ENCODE results near the gene NID2.
A peak's percentile ranks its signal among the peaks of the same experiment; 100 is the strongest.

NID2 gene

GRCh38 chr14:52052288-52052943 lies 16.4 kb downstream of the NID2 start:
- no peak for DNase-seq (ENCODE audit: low read depth in 3 of 3)

- DNase-seq (ENCODE audit: low read depth in 3 of 3): no peak
Measured at GRCh38 chr14:52051871-52052270, 17.0 kb downstream of the NID2 start.

- no peak for DNase-seq (ENCODE audit: low read depth in 3 of 3)
Measured at GRCh38 chr14:52051251-52051650, 17.6 kb downstream of the NID2 start.

- no peak for DNase-seq (ENCODE audit: low read depth in 3 of 3)
Measured at GRCh38 chr14:52049721-52050588, 18.9 kb downstream of the NID2 start.

- no peak for DNase-seq (ENCODE audit: low read depth in 3 of 3)
Measured at GRCh38 chr14:52049271-52049670, 19.6 kb downstream of the NID2 start.

GRCh38 chr14:52048641-52049204 lies 20.1 kb downstream of the NID2 start:
- DNase-seq (ENCODE audit: low read depth in 3 of 3): no peak

- DNase-seq (ENCODE audit: low read depth in 3 of 3): no peak
Measured at GRCh38 chr14:52048116-52048515, 20.7 kb downstream of the NID2 start.

GRCh38 chr14:52046376-52046917 lies 22.4 kb downstream of the NID2 start:
- no peak for DNase-seq (ENCODE audit: low read depth in 3 of 3)

- DNase-seq (ENCODE audit: low read depth in 3 of 3): no peak
Measured at GRCh38 chr14:52044791-52045522, 23.9 kb downstream of the NID2 start.

- peak in 1 of 3 experiments; percentile 36 for DNase-seq (ENCODE audit: low read depth in 3 of 3)
Measured at GRCh38 chr14:52043690-52044089, 25.2 kb downstream of the NID2 start.

GRCh38 chr14:52042371-52043289 lies 26.2 kb downstream of the NID2 start:
- no peak for DNase-seq (ENCODE audit: low read depth in 3 of 3)

GRCh38 chr14:52040598-52040997 lies 28.3 kb downstream of the NID2 start:
- DNase-seq (ENCODE audit: low read depth in 3 of 3): no peak

GRCh38 chr14:52039124-52039815 lies 29.6 kb downstream of the NID2 start:
- no peak for DNase-seq (ENCODE audit: low read depth in 3 of 3)

GRCh38 chr14:52033101-52033642 lies 35.7 kb downstream of the NID2 start:
- no peak for DNase-seq (ENCODE audit: low read depth in 3 of 3)

GRCh38 chr14:52032204-52032801 lies 36.6 kb downstream of the NID2 start:
- DNase-seq (ENCODE audit: low read depth in 3 of 3): no peak

GRCh38 chr14:52031781-52032180 lies 37.1 kb downstream of the NID2 start:
- DNase-seq (ENCODE audit: low read depth in 3 of 3): no peak

- no peak for DNase-seq (ENCODE audit: low read depth in 3 of 3)
Measured at GRCh38 chr14:52029881-52030280, 39.0 kb downstream of the NID2 start.

GRCh38 chr14:52026901-52027300 lies 42.0 kb downstream of the NID2 start:
- DNase-seq (ENCODE audit: low read depth in 3 of 3): no peak

GRCh38 chr14:52026017-52026660 lies 42.7 kb downstream of the NID2 start:
- DNase-seq (ENCODE audit: low read depth in 3 of 3): no peak
